ENCODE results near the gene RFLNA. TPM values are rescaled to one million over a fixed set of nuclear protein-coding genes. Genes with fewer than 3 reads are reported as not detected.

RFLNA gene
- total and polyA plus RNA-seq, 2 of the 13 experiments (the other 11 are each of a cell fraction or from before 2014, with no cell fraction given): not detected

- WGBS (ENCODE audit: low lambda C conversion rate): over 99% methylated on average over 27 of the region's 38 CpGs
- POLR2A ChIA-PET: no interaction called here
- ATAC-seq: no peak
Observed at GRCh38 chr12:124344526-124344925, 49.6 kb downstream of the RFLNA start.

More at GRCh38 chr12:124344526-124344925, 49.6 kb downstream of the RFLNA start:
- intact Hi-C loops (cut with micrococcal nuclease; ENCODE audit: unreplicated experiment): no loop called here
- Histone ChIP-seq H3K9ac (ENCODE audit: insufficient read depth, low read depth, low read length) (no peak overlapping the region), H3K27me3 (ENCODE audit: control insufficient read depth in 1 of 2, insufficient read depth in 2 of 2, low read length in 2 of 2) (no peaks in the 10 kb centered on the region), H3K79me2 (ENCODE audit: insufficient read depth, low read length) (no peaks in the 10 kb centered on the region), H3K4me3 (replicated peaks in 1 of 3; ENCODE audit: insufficient read depth in 1 of 3, low read depth in 2 of 3, low read length in 3 of 3) (no peak overlapping the region), H4K20me1 (ENCODE audit: insufficient read depth, low read length) (no peaks in the 10 kb centered on the region), H3K4me2 (ENCODE audit: low read depth, low read length) (no peak overlapping the region), H2AFZ (ENCODE audit: low read length) (no peak overlapping the region), H3K27ac (ENCODE audit: extremely low read length, insufficient read depth, low read length) (no peak overlapping the region), H3K4me1 (ENCODE audit: insufficient read depth, low read length) (no peaks in the 10 kb centered on the region), H3K9me3 (ENCODE audit: low read length) (no peaks in the 10 kb centered on the region), H3K36me3 (replicated peaks in 1 of 2; ENCODE audit: control insufficient read depth in 1 of 2, insufficient read depth in 2 of 2, low read length in 2 of 2) (peaks cover 20 to 50% of the 10 kb centered on the region in 2 experiments; a peak in 4 of 5 replicates)
- FAIRE-seq: no peak
- CTCF ChIA-PET (ENCODE audit: low intra/inter-chr PET ratio, low total read pairs): no interaction called here
- no peak for DNase-seq (ENCODE audit: low spot score)
- no TSS peak for BruUV-seq (replicated peaks)
- in situ Hi-C loops (cut with HindIII; ENCODE audit: extremely low pct_ligation_motif_present, low pct_unique_long_range_greater_than_20kb): no loop called here
- no peak for TF ChIP-seq EHMT2 (IDR thresholded peaks at IDR 0.05; ENCODE audit: borderline replicate concordance, low read depth, low read length)
- no peak for TF ChIP-seq CHD2 (IDR thresholded peaks at IDR 0.05; ENCODE audit: low read depth, low read length)
- TF ChIP-seq ADNP (CRISPR knock-in tag; IDR thresholded peaks at IDR 0.05): no peak
- TF ChIP-seq ZNF766 (CRISPR knock-in tag; IDR thresholded peaks at IDR 0.05; ENCODE audit: borderline replicate concordance): no peak
- TF ChIP-seq DMTF1 (CRISPR knock-in tag; IDR thresholded peaks at IDR 0.05): no peak
- TF ChIP-seq ZNF790 (CRISPR knock-in tag; IDR thresholded peaks at IDR 0.05; ENCODE audit: borderline replicate concordance): no peak
- TF ChIP-seq HNRNPUL1 (IDR thresholded peaks at IDR 0.05; ENCODE audit: low read depth, low read length): no peak
- TF ChIP-seq ZC3H4 (CRISPR knock-in tag; IDR thresholded peaks at IDR 0.05; ENCODE audit: borderline replicate concordance): no peak
- no peak for TF ChIP-seq SP1 (IDR thresholded peaks at IDR 0.05)
- TF ChIP-seq SP1 (CRISPR knock-in tag; IDR thresholded peaks at IDR 0.05): no peak
